HepG2 (cell line): ENCODE measurements around the gene DDX59. TPM values are rescaled to one million over a fixed set of nuclear protein-coding genes. Genes with fewer than 3 reads are reported as not detected.

ENCODE experiments used
- ATAC-seq: fragments of 200-7000 bp; cut with Tn5 transposase; 3 replicates; pipeline ENCODE4 v1.9.1; 2020; ENCODE audit warnings: mild to moderate bottlenecking, moderate library complexity
- BruUV-seq: library from RNA; stranded (reverse); fragments of 400-500 nt; replicated peaks from 2 replicates; lab custom pipeline; 2021; lab: Mats Ljungman, UMichigan
- CTCF ChIA-PET: fragments of 300-600 bp; formaldehyde crosslinking; extraction: SDS; loops from one replicate; lab custom pipeline; 2021; ENCODE audit warnings: low total read pairs, inconsistent platforms, low intra/inter-chr PET ratio; lab: Yijun Ruan, JAX
- POLR2A ChIA-PET: fragments of 350-600 bp; sonication (Branson Sonifier 250); formaldehyde crosslinking; loops from one replicate; lab custom pipeline; 2020; ENCODE audit warnings: antibody characterized with exemption, inconsistent platforms; lab: Yijun Ruan, JAX
- DNase-seq: peaks from one replicate; pipeline ENCODE4 v3.0.0-alpha.2; 2015; ENCODE audit warnings: low spot score
- FAIRE-seq: peaks from 3 replicates; lab custom pipeline; 2011; peaks lifted over from hg19 to GRCh38; lab: Jason Lieb, UNC
- H2AFZ ChIP-seq: one replicate; pipeline ENCODE4 v1.6.1; 2011; ENCODE audit warnings: low read length, inconsistent platforms
- H3K27ac ChIP-seq: fragments of 300-600 bp; 3 replicates; pipeline ENCODE4 v1.8.0; 2011; ENCODE audit warnings: mixed run types, mild to moderate bottlenecking, mixed read lengths, low read length, inconsistent platforms; ENCODE audit not compliant: insufficient read depth; ENCODE audit errors: extremely low read length
- H3K27me3 ChIP-seq, 2 experiments: fragments of 200-600 bp in 1 of 2; 2 replicates in 1 of 2; 3 replicates in 1 of 2; pipeline versions ENCODE4 v1.6.0 to v1.8.0; 2011; ENCODE audit warnings: low read length in 2 of 2, mild to moderate bottlenecking in 2 of 2, moderate library complexity in 2 of 2, inconsistent platforms in 1 of 2; ENCODE audit not compliant: insufficient read depth in 2 of 2, control insufficient read depth in 1 of 2
- H3K36me3 ChIP-seq, 2 experiments: fragments of 200-600 bp in 1 of 2; replicated peaks in 1 of 2; 2 replicates in 1 of 2; 3 replicates in 1 of 2; pipeline versions ENCODE4 v1.5.1 to v1.8.0; 2011; ENCODE audit warnings: low read length in 2 of 2, inconsistent platforms in 1 of 2; ENCODE audit not compliant: insufficient read depth in 2 of 2, control insufficient read depth in 1 of 2
- H3K4me1 ChIP-seq: 2 replicates; pipeline ENCODE4 v1.5.1; 2012; ENCODE audit warnings: low read length, inconsistent platforms; ENCODE audit not compliant: insufficient read depth
- H3K4me2 ChIP-seq: 2 replicates; pipeline ENCODE4 v1.6.0; 2011; ENCODE audit warnings: low read depth, low read length, inconsistent platforms
- H3K4me3 ChIP-seq, 3 experiments: fragments of 200-600 bp in 1 of 3; sonication (generic), shearing (Covaris generic) in 1 of 3; replicated peaks in 1 of 3; 2 replicates each; pipeline ENCODE4 v1.5.1; 2011 to 2016; ENCODE audit warnings: low read length in 3 of 3, inconsistent platforms in 2 of 3, low read depth in 2 of 3, mild to moderate bottlenecking in 2 of 3, control low read depth in 1 of 3, mixed read lengths in 1 of 3; ENCODE audit not compliant: insufficient read depth in 1 of 3
- H3K79me2 ChIP-seq: one replicate; pipeline ENCODE4 v1.6.1; 2011; ENCODE audit warnings: low read length, inconsistent platforms; ENCODE audit not compliant: insufficient read depth
- H3K9ac ChIP-seq: 2 replicates; pipeline ENCODE4 v1.6.0; 2011; ENCODE audit warnings: mild to moderate bottlenecking, low read depth, low read length, inconsistent platforms; ENCODE audit not compliant: insufficient read depth
- H3K9me3 ChIP-seq: 2 replicates; pipeline ENCODE4 v1.5.1; 2012; ENCODE audit warnings: mild to moderate bottlenecking, low read length
- H4K20me1 ChIP-seq: 2 replicates; pipeline ENCODE4 v1.6.0; 2011; ENCODE audit warnings: inconsistent platforms, mild to moderate bottlenecking, low read length, moderate library complexity; ENCODE audit not compliant: insufficient read depth
- ATF7 ChIP-seq, 2 experiments: fragments of 450-650 bp in 1 of 2; sonication (generic) in 1 of 2; formaldehyde crosslinking in 1 of 2; IDR thresholded peaks; 2 replicates each; pipeline versions ENCODE4 v1.4.0 to v1.6.1; 2016 to 2020; ENCODE audit warnings: antibody characterized with exemption in 1 of 2, mild to moderate bottlenecking in 1 of 2, missing genetic modification reagents in 1 of 2
- BCL6 ChIP-seq: IDR thresholded peaks from 2 replicates; pipeline ENCODE4 v1.6.1; 2016; ENCODE audit warnings: missing genetic modification reagents, missing compliant biosample characterization
- CHD4 ChIP-seq: fragments of 200-600 bp; sonication (generic); IDR thresholded peaks from 2 replicates; pipeline ENCODE4 v1.7.0; 2017; ENCODE audit warnings: mild to moderate bottlenecking, low read length, borderline replicate concordance
- GTF3A ChIP-seq: sonication (generic); formaldehyde crosslinking; conservative IDR thresholded peaks from 2 replicates; pipeline ENCODE4 v1.4.0; 2020; ENCODE audit warnings: mild to moderate bottlenecking, missing genetic modification reagents
- MAF1 ChIP-seq: sonication (generic); formaldehyde crosslinking; IDR thresholded peaks from 2 replicates; pipeline ENCODE4 v1.5.0; 2020; ENCODE audit warnings: missing genetic modification reagents, borderline replicate concordance
- MIER3 ChIP-seq: IDR thresholded peaks from 2 replicates; pipeline ENCODE4 v1.6.1; 2016; ENCODE audit warnings: missing compliant biosample characterization, borderline replicate concordance
- NFKB2 ChIP-seq: sonication (generic); formaldehyde crosslinking; IDR thresholded peaks from 2 replicates; pipeline ENCODE4 v1.4.0; 2020; ENCODE audit warnings: missing genetic modification reagents, borderline replicate concordance
- NKX3-1 ChIP-seq: sonication (generic); formaldehyde crosslinking; IDR thresholded peaks from 2 replicates; pipeline ENCODE4 v1.5.0; 2020; ENCODE audit warnings: missing genetic modification reagents
- RFXAP ChIP-seq: sonication (generic); formaldehyde crosslinking; IDR thresholded peaks from 2 replicates; pipeline ENCODE4 v1.4.0; 2020; ENCODE audit warnings: missing genetic modification reagents, borderline replicate concordance
- ZFP36L1 ChIP-seq: sonication (generic); formaldehyde crosslinking; IDR thresholded peaks from 2 replicates; pipeline ENCODE4 v1.8.0; 2022; ENCODE audit warnings: mild to moderate bottlenecking, missing genetic modification reagents, moderate library complexity
- ZNF138 ChIP-seq: sonication (generic); formaldehyde crosslinking; IDR thresholded peaks from 2 replicates; pipeline ENCODE4 v1.5.0; 2020; ENCODE audit warnings: mild to moderate bottlenecking, low read depth, missing genetic modification reagents
- ZNF326 ChIP-seq: sonication (generic); formaldehyde crosslinking; IDR thresholded peaks from 2 replicates; pipeline ENCODE4 v1.4.0; 2020; ENCODE audit warnings: missing genetic modification reagents, borderline replicate concordance
- ZNF678 ChIP-seq: sonication (generic); formaldehyde crosslinking; IDR thresholded peaks from 2 replicates; pipeline ENCODE4 v1.4.0; 2020; ENCODE audit warnings: mild to moderate bottlenecking, missing genetic modification reagents
- WGBS: methylation state at CpG from one replicate; pipeline ENCODE4 v1.1.6; 2017; ENCODE audit warnings: low lambda C conversion rate; 5-methylcytosine and 5-hydroxymethylcytosine counted together
- in situ Hi-C: cut with HindIII; loops from 2 replicates; pipeline ENCODE4 v1.10.0; 2017; ENCODE audit warnings: low pct_unique_long_range_greater_than_20kb; ENCODE audit not compliant: extremely low pct_ligation_motif_present
- intact Hi-C: fragments of 100-400 bp; cut with micrococcal nuclease; formaldehyde crosslinking; loops from one replicate; pipeline ENCODE4 v1.10.0; 2022; ENCODE audit not compliant: unreplicated experiment
- polyA plus RNA-seq, 8 experiments: library from polyadenylated mRNA; depleted of rRNA in 3 of 8; stranded (reverse) in 7 of 8; unstranded in 1 of 8; fragments of >200 nt; fragmentation: Illumina TruSeq in 4 of 8; extraction: Trizol in 4 of 8; gene quantifications; 2 replicates each; pipeline versions ENCODE4 v1.2.1 to v1.2.3, GENCODE V29; 2011 to 2016; ENCODE audit warnings: low read depth in 4 of 8, missing spikeins in 1 of 8, mixed read lengths in 1 of 8; ENCODE audit not compliant: insufficient read depth in 1 of 8
- total RNA-seq, 5 experiments: library from RNA; depleted of rRNA; stranded (reverse); fragments of >200 nt; fragmentation: Illumina TruSeq; extraction: Trizol; gene quantifications; 2 replicates each; pipeline ENCODE4 v1.2.3, GENCODE V29; 2016; ENCODE audit warnings: low read depth in 1 of 5
- TF ChIP-seq, protein P1 (sequence below), 2 experiments: sonication (generic) in 1 of 2; formaldehyde crosslinking in 1 of 2; IDR thresholded peaks; 2 replicates each; pipeline versions ENCODE4 v1.5.1 to v1.6.1; 2011 to 2020; ENCODE audit warnings: borderline replicate concordance in 1 of 2, low read depth in 1 of 2, low read length in 1 of 2, mild to moderate bottlenecking in 1 of 2, missing genetic modification reagents in 1 of 2, moderate library complexity in 1 of 2
- TF ChIP-seq, protein P2 (sequence below): sonication (generic); formaldehyde crosslinking; IDR thresholded peaks from 2 replicates; pipeline ENCODE4 v1.4.0; 2020; ENCODE audit warnings: low read depth, mild to moderate bottlenecking, missing genetic modification reagents
- TF ChIP-seq, protein P3 (sequence below): IDR thresholded peaks from 2 replicates; pipeline ENCODE4 v1.6.1; 2018; ENCODE audit warnings: missing genetic modification reagents

The DDX59 gene
- total and polyA plus RNA-seq, 2 of the 13 experiments (the other 11 are each of a cell fraction or from before 2014, with no cell fraction given), result 12.1 to 14.8 TPM

DNA sequence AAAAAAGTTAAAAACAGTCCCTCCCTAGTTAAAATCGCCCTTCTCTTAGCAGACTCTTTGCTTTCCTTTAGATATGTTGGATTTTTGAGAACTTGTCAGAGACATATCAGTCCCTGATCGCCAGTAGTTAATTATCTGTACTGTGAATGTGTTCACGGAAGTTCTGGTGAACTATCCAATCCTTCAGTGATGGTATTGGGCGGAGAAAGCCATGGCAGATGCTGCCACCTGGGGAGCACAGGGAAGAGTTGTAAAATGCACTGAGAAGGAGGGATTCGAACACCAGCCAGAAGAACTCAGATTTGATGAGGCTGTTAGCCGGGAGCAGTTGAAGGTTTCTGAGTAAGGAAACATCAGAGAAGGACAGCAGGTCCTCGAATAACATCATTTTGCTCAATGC is 31.6 kb downstream of the DDX59 start:
- ATAC-seq (peak; percentile 33; the same call in 1 of the 3 replicates), FAIRE-seq (no peak)
- H3K36me3 ChIP-seq, result no peaks in the 10 kb centered on the region
- H3K27me3 ChIP-seq, result no peaks in the 10 kb centered on the region
- ChIA-PET CTCF (no interaction called here), POLR2A (no interaction called here)
- H3K9ac ChIP-seq, result no peak overlapping the region
- H3K4me1 ChIP-seq, result no peaks in the 10 kb centered on the region
- no peaks in the 10 kb centered on the region for H3K79me2 ChIP-seq
- no peak overlapping the region for H3K4me3 ChIP-seq
- intact Hi-C loops, result no loop called here
- no peaks in the 10 kb centered on the region for H3K9me3 ChIP-seq
- in situ Hi-C loops, result no loop called here
- no peak overlapping the region for H3K4me2 ChIP-seq
- TF ChIP-seq ZFP36L1 (CRISPR knock-in tag), result no peak
- no peak for TF ChIP-seq NKX3-1
- no peak for TF ChIP-seq GTF3A (CRISPR knock-in tag)
- no peak for TF ChIP-seq ZNF678 (CRISPR knock-in tag)
- TF ChIP-seq, protein P1, sequence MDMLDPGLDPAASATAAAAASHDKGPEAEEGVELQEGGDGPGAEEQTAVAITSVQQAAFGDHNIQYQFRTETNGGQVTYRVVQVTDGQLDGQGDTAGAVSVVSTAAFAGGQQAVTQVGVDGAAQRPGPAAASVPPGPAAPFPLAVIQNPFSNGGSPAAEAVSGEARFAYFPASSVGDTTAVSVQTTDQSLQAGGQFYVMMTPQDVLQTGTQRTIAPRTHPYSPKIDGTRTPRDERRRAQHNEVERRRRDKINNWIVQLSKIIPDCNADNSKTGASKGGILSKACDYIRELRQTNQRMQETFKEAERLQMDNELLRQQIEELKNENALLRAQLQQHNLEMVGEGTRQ (IDR thresholded peaks at IDR 0.05; ENCODE audit: low read depth, low read length), result no peak
- TF ChIP-seq, protein P1 (CRISPR knock-in tag; IDR thresholded peaks at IDR 0.05; ENCODE audit: borderline replicate concordance), result no peak
- no peak for TF ChIP-seq ZNF326
- no peak for TF ChIP-seq CHD4
- no peak for TF ChIP-seq ZNF138
- TF ChIP-seq, protein P2, sequence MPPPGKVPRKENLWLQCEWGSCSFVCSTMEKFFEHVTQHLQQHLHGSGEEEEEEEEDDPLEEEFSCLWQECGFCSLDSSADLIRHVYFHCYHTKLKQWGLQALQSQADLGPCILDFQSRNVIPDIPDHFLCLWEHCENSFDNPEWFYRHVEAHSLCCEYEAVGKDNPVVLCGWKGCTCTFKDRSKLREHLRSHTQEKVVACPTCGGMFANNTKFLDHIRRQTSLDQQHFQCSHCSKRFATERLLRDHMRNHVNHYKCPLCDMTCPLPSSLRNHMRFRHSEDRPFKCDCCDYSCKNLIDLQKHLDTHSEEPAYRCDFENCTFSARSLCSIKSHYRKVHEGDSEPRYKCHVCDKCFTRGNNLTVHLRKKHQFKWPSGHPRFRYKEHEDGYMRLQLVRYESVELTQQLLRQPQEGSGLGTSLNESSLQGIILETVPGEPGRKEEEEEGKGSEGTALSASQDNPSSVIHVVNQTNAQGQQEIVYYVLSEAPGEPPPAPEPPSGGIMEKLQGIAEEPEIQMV, result no peak
- no peak for TF ChIP-seq ATF7 (IDR thresholded peaks at IDR 0.05)
- no peak for TF ChIP-seq ATF7 (CRISPR knock-in tag; IDR thresholded peaks at IDR 0.05)
- TF ChIP-seq RFXAP (CRISPR knock-in tag), result no peak
- TF ChIP-seq, protein P3, sequence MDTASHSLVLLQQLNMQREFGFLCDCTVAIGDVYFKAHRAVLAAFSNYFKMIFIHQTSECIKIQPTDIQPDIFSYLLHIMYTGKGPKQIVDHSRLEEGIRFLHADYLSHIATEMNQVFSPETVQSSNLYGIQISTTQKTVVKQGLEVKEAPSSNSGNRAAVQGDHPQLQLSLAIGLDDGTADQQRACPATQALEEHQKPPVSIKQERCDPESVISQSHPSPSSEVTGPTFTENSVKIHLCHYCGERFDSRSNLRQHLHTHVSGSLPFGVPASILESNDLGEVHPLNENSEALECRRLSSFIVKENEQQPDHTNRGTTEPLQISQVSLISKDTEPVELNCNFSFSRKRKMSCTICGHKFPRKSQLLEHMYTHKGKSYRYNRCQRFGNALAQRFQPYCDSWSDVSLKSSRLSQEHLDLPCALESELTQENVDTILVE (CRISPR knock-in tag), result no peak
- no peak for TF ChIP-seq NFKB2
- TF ChIP-seq MIER3 (CRISPR knock-in tag), result no peak
- no peak for TF ChIP-seq MAF1
- no peak for TF ChIP-seq BCL6 (CRISPR knock-in tag)
- TF ChIP-seq, all 625 proteins: peak for 0
- no peak for DNase-seq
- no peak overlapping the region for H3K27ac ChIP-seq
- no TSS peak for BruUV-seq
- 73% methylated on average over 7 of the region's 7 CpGs for WGBS
- H4K20me1 ChIP-seq, result no peaks in the 10 kb centered on the region
- no peak overlapping the region for H2AFZ ChIP-seq
